CD4-positive, CD25-positive, alpha-beta regulatory T cell (primary cell): Measurements from ENCODE around the gene LONRF3. TPM values are rescaled to one million over a fixed set of nuclear protein-coding genes. Genes with fewer than 3 reads are reported as not detected.

ENCODE experiments used
- ATAC-seq, 2 donors: fragments of 150-1000 bp; cut with Tn5 transposase; one replicate each; pipeline ENCODE4 v1.10.0; 2021; ENCODE audit warnings: low read depth in 2 of 2, moderate number of reproducible peaks in 2 of 2, moderate library complexity in 1 of 2
- DNase-seq, 3 donors: peaks; one replicate each; pipeline versions ENCODE4 v3.0.0 to v3.0.0-alpha.2; 2012 to 2022; ENCODE audit warnings: mixed read lengths in 1 of 3
- H3K27ac ChIP-seq: one replicate; pipeline ENCODE4 v1.7.0; 2013; ENCODE audit warnings: mild to moderate bottlenecking, low read length; ENCODE audit not compliant: insufficient read depth, poor library complexity, severe bottlenecking
- H3K27me3 ChIP-seq: one replicate; pipeline ENCODE4 v1.7.0; 2013; ENCODE audit warnings: low read length; ENCODE audit not compliant: control insufficient read depth, insufficient read depth
- H3K36me3 ChIP-seq: one replicate; pipeline ENCODE4 v1.7.0; 2013; ENCODE audit warnings: mild to moderate bottlenecking, low read length, moderate library complexity; ENCODE audit not compliant: control insufficient read depth, insufficient read depth
- H3K4me1 ChIP-seq: 2 replicates; pipeline ENCODE4 v1.7.0; 2013; ENCODE audit warnings: mild to moderate bottlenecking, low read length; ENCODE audit not compliant: insufficient read depth, control insufficient read depth, poor library complexity, severe bottlenecking
- H3K4me3 ChIP-seq: one replicate; pipeline ENCODE4 v1.7.0; 2013; ENCODE audit warnings: low read depth, mild to moderate bottlenecking, low read length, moderate library complexity
- H3K9me3 ChIP-seq, 2 experiments: 1 replicate in 1 of 2; 2 replicates in 1 of 2; pipeline ENCODE4 v1.7.0; 2013; ENCODE audit warnings: low read length in 2 of 2, mild to moderate bottlenecking in 1 of 2, moderate library complexity in 1 of 2; ENCODE audit not compliant: control insufficient read depth in 2 of 2
- H3K27ac Mint-ChIP-seq, 3 donors: one replicate each; pipeline ENCODE4 v1.8.0; 2020 to 2022; ENCODE audit warnings: mild to moderate bottlenecking in 3 of 3, mixed read lengths in 3 of 3, moderate library complexity in 2 of 3
- H3K27me3 Mint-ChIP-seq: one replicate; pipeline ENCODE4 v1.8.0; 2022; ENCODE audit warnings: mild to moderate bottlenecking, mixed read lengths
- H3K36me3 Mint-ChIP-seq: one replicate; pipeline ENCODE4 v1.8.0; 2020; ENCODE audit warnings: mixed read lengths
- H3K4me1 Mint-ChIP-seq, 4 donors: one replicate each; pipeline ENCODE4 v1.8.0; 2020 to 2022; ENCODE audit warnings: mixed read lengths in 4 of 4, mild to moderate bottlenecking in 1 of 4
- H3K4me3 Mint-ChIP-seq, 4 donors: one replicate each; pipeline ENCODE4 v1.8.0; 2020 to 2022; ENCODE audit warnings: mild to moderate bottlenecking in 4 of 4, mixed read lengths in 4 of 4, moderate library complexity in 3 of 4
- H3K9me3 Mint-ChIP-seq, 7 donors: one replicate each; pipeline ENCODE4 v1.8.0; 2020 to 2022; ENCODE audit warnings: mixed read lengths in 7 of 7, mild to moderate bottlenecking in 3 of 7, moderate library complexity in 2 of 7
- polyA plus RNA-seq, 4 donors: library from polyadenylated mRNA; unstranded; fragments of 300-500 nt; fragmentation: Illumina TruSeq; gene quantifications; one replicate each; pipeline ENCODE4 v1.2.3, GENCODE V29; 2021
- total RNA-seq: library from RNA; stranded (reverse); gene quantifications from one replicate; pipeline ENCODE4 v1.2.3, GENCODE V29; 2022

The LONRF3 gene
- total and polyA plus RNA-seq, 5 donors from 2014 or later = 1.2 to 5.3 (median 1.6) TPM

DNA sequence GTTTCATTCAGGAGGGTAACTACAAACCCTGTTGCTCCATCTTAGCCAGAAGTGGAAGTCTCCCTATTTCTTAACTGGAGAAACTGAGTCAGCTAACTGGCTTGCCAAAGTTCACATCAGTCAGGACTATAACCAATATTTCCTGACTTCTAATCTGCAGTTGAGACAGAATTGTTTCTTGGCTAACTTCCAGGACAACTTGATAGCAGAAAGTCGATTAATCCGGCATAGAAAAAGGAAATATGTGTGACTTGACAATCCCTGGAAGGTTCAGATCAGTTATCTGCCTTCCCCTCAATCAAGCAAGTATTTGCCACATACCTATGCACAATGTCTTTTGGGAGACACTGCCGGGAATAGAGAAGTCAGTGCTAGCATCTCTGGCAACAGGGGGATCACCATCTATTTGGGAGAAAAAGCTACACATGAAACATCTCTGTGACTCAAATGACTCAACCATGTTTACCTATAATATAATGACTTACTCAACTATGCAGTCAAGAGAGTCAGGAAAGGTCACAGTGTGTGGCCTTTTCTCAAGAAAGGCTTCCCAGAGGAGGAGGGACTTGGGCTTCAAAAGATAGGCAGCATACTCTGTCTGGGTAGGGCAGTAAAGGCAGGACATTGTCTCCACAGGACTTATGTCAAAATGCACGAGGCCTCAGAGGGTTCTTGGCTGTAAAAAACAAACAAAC is 12.4 kb upstream of the LONRF3 start:
- no peak overlapping the region for H3K27ac Mint-ChIP-seq
- H3K4me3 Mint-ChIP-seq = no peak overlapping the region
- no peaks in the 10 kb centered on the region for H3K27me3 ChIP-seq
- no peaks in the 10 kb centered on the region for H3K4me1 Mint-ChIP-seq
- DNase-seq = no peak
- H3K36me3 Mint-ChIP-seq = no peaks in the 10 kb centered on the region
- H3K9me3 ChIP-seq = no peaks in the 10 kb centered on the region
- no peak overlapping the region for H3K4me3 ChIP-seq
- H3K4me1 ChIP-seq = no peaks in the 10 kb centered on the region
- H3K27me3 Mint-ChIP-seq = peaks cover 8% of the 10 kb centered on the region
- H3K27ac ChIP-seq = no peak overlapping the region
- ATAC-seq = no peak
- no peaks in the 10 kb centered on the region for H3K36me3 ChIP-seq
- H3K9me3 Mint-ChIP-seq = no peaks in the 10 kb centered on the region

- H3K27me3 ChIP-seq = no peaks in the 10 kb centered on the region
- no peak overlapping the region for H3K4me3 ChIP-seq
- Mint-ChIP-seq H3K36me3 (no peaks in the 10 kb centered on the region), H3K27me3 (peaks cover 8% of the 10 kb centered on the region), H3K27ac (no peak overlapping the region), H3K9me3 (no peaks in the 10 kb centered on the region), H3K4me3 (no peak overlapping the region), H3K4me1 (no peaks in the 10 kb centered on the region)
- ATAC-seq (no peak), DNase-seq (no peak)
- H3K4me1 ChIP-seq = no peaks in the 10 kb centered on the region
- no peak overlapping the region for H3K27ac ChIP-seq
- H3K36me3 ChIP-seq = no peaks in the 10 kb centered on the region
- H3K9me3 ChIP-seq = no peaks in the 10 kb centered on the region
Observed at GRCh38 chrX:118963159-118963558, 11.3 kb upstream of the LONRF3 start.

DNA sequence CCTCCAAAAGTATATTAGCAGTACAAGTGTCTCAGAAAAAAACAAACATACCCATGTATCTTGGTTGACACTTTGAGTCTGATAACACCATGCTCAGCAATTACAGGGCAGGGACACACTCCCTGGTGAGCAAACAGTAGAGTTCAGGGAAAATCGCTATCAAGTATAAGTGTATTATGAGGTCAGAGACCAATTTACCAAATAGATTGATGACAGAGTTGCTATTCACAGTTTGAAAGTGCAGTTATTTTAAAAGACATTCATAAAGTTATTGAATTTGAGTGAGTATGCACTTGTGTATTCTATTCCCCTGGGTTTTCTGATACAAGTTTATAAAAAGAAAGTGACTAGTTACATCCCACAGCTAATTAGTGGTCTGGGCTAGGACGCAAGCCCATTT is 10.2 kb upstream of the LONRF3 start:
- Histone ChIP-seq H3K27ac (no peak overlapping the region), H3K36me3 (no peaks in the 10 kb centered on the region), H3K4me1 (no peaks in the 10 kb centered on the region), H3K27me3 (no peaks in the 10 kb centered on the region), H3K9me3 (no peaks in the 10 kb centered on the region), H3K4me3 (no peak overlapping the region)
- Mint-ChIP-seq H3K9me3 (no peaks in the 10 kb centered on the region), H3K27me3 (peaks cover 8% of the 10 kb centered on the region), H3K4me3 (no peak overlapping the region), H3K4me1 (no peaks in the 10 kb centered on the region), H3K36me3 (no peaks in the 10 kb centered on the region), H3K27ac (no peak overlapping the region)
- ATAC-seq = no peak
- no peak for DNase-seq

GRCh38 chrX:118965395-118965794 is 9.0 kb upstream of the LONRF3 start:
- Mint-ChIP-seq H3K9me3 (peaks cover 0 to under 1% (median 0%) of the 10 kb centered on the region in 7 donors), H3K4me3 (no peak overlapping the region), H3K27me3 (peaks cover 11% of the 10 kb centered on the region), H3K4me1 (no peaks in the 10 kb centered on the region), H3K27ac (no peak overlapping the region), H3K36me3 (no peaks in the 10 kb centered on the region)
- Histone ChIP-seq H3K27me3 (no peaks in the 10 kb centered on the region), H3K4me3 (no peak overlapping the region), H3K36me3 (no peaks in the 10 kb centered on the region), H3K27ac (no peak overlapping the region), H3K9me3 (no peaks in the 10 kb centered on the region), H3K4me1 (no peaks in the 10 kb centered on the region)
- DNase-seq (no peak), ATAC-seq (no peak)

- Histone ChIP-seq H3K27me3 (peaks cover 7% of the 10 kb centered on the region), H3K4me1 (peaks cover under 1% of the 10 kb centered on the region), H3K4me3 (no peak overlapping the region), H3K9me3 (no peaks in the 10 kb centered on the region), H3K27ac (no peak overlapping the region), H3K36me3 (no peaks in the 10 kb centered on the region)
- peaks cover 0 to 3% (median 0%) of the 10 kb centered on the region in 4 donors for H3K4me1 Mint-ChIP-seq
- peaks cover 0 to 2% (median 0%) of the 10 kb centered on the region in 7 donors for H3K9me3 Mint-ChIP-seq
- peaks cover 22% of the 10 kb centered on the region for H3K27me3 Mint-ChIP-seq
- H3K27ac Mint-ChIP-seq = no peak overlapping the region
- H3K4me3 Mint-ChIP-seq = no peak overlapping the region
- no peaks in the 10 kb centered on the region for H3K36me3 Mint-ChIP-seq
- DNase-seq (no peak), ATAC-seq (no peak)
Observed at GRCh38 chrX:118968031-118968430, 6.4 kb upstream of the LONRF3 start.

DNA sequence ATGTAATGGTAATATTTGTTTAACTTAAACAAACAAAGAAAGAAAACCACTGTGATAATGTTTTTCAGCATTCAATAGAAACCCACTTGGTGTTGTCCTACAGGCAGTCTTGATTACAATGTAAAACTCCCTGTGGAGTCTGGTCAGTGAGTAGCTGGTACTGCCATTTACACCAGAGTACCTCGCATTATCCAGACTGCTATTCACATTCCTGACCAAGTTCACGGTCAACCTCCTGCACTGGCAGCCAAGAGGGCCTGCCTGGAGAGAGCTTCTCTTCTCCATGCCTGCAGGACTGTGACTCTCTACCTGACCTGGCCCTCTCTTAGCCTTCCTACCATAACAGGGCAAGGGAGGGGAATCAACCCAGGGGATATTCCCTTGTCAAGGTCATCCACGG is 2.9 kb upstream of the LONRF3 start:
- Histone ChIP-seq H3K27me3 (peaks cover 7% of the 10 kb centered on the region), H3K36me3 (no peaks in the 10 kb centered on the region), H3K27ac (no peak overlapping the region), H3K4me3 (no peak overlapping the region), H3K4me1 (peaks cover 21% of the 10 kb centered on the region), H3K9me3 (no peaks in the 10 kb centered on the region)
- Mint-ChIP-seq H3K27me3 (peaks cover 35% of the 10 kb centered on the region), H3K4me3 (no peak overlapping the region), H3K36me3 (no peaks in the 10 kb centered on the region), H3K27ac (no peak overlapping the region), H3K9me3 (peaks cover 0 to 5% (median 0%) of the 10 kb centered on the region in 7 donors), H3K4me1 (peaks cover 0 to 18% (median 5%) of the 10 kb centered on the region in 4 donors)
- no peak for ATAC-seq
- no peak for DNase-seq

- DNase-seq = no peak
Observed at GRCh38 chrX:118973389-118974087, 880 bp upstream of the LONRF3 start.

More at GRCh38 chrX:118973389-118974087, 880 bp upstream of the LONRF3 start:
- H3K4me1 ChIP-seq = peaks cover 24% of the 10 kb centered on the region
- H3K36me3 ChIP-seq = no peaks in the 10 kb centered on the region
- Mint-ChIP-seq H3K27me3 (peaks cover 39% of the 10 kb centered on the region), H3K4me3 (peak overlapping the region; percentile 88 to 100 (median 93)), H3K4me1 (peaks cover 0 to 35% (median 11%) of the 10 kb centered on the region in 4 donors), H3K27ac (no peak overlapping the region), H3K9me3 (peaks cover 0 to 5% (median 0%) of the 10 kb centered on the region in 7 donors), H3K36me3 (no peaks in the 10 kb centered on the region)
- H3K9me3 ChIP-seq = no peaks in the 10 kb centered on the region
- H3K4me3 ChIP-seq = no peak overlapping the region
- no peak overlapping the region for H3K27ac ChIP-seq
- H3K27me3 ChIP-seq = peaks cover 7% of the 10 kb centered on the region
- no peak for ATAC-seq
